ENCODE results near the gene GMPPB. TPM values are rescaled to one million over a fixed set of nuclear protein-coding genes. Genes with fewer than 3 reads are reported as not detected.

The GMPPB gene
- polyA plus RNA-seq, 3 donors: 14.7 to 17.6 (median 17.6) TPM

- Mint-ChIP-seq H3K9me3 (no peaks in the 10 kb centered on the region), H3K4me1 (peaks cover 16% of the 10 kb centered on the region), H3K4me3 (no peak overlapping the region), H3K27me3 (ENCODE audit: low read depth in 3 of 3) (no peaks in the 10 kb centered on the region), H3K36me3 (peaks cover 54 to 79% of the 10 kb centered on the region in 2 donors), H3K27ac (peak overlapping the region in 1 of 7 donors; percentile 6)
- Histone ChIP-seq H3K4me3 (replicated peaks in 1 of 3; ENCODE audit: low read depth in 2 of 3, low read length in 3 of 3) (no peak overlapping the region), H3K4me2 (replicated peaks; ENCODE audit: extremely low read depth, low read length, poor library complexity, severe bottlenecking) (no peak overlapping the region), H4K20me1 (ENCODE audit: insufficient read depth, low read length) (peaks cover 25% of the 10 kb centered on the region), H3K27ac (ENCODE audit: low read depth in 1 of 2, low read length in 2 of 2) (peak overlapping the region in 1 of 2 donors; percentile 5), H3K36me3 (replicated peaks in 1 of 2; ENCODE audit: control insufficient read depth in 1 of 2, insufficient read depth in 2 of 2, low read length in 2 of 2) (peaks cover 62 to 85% of the 10 kb centered on the region in 2 donors), H3K4me1 (ENCODE audit: control insufficient read depth in 1 of 2, insufficient read depth in 2 of 2, low read length in 2 of 2) (peaks cover 12 to 14% of the 10 kb centered on the region in 2 donors), H3K9me3 (replicated peaks in 1 of 2; ENCODE audit: control insufficient read depth in 1 of 2, insufficient read depth in 1 of 2, low read length in 2 of 2) (no peaks in the 10 kb centered on the region), H2AFZ (ENCODE audit: insufficient read depth, low read depth, low read length, poor library complexity, severe bottlenecking) (no peak overlapping the region), H3K9ac (ENCODE audit: insufficient read depth, low read length, poor library complexity, severe bottlenecking) (no peak overlapping the region), H3K79me2 (ENCODE audit: insufficient read depth, low read length) (peaks cover 4% of the 10 kb centered on the region), H3K27me3 (ENCODE audit: control insufficient read depth in 2 of 2, insufficient read depth in 2 of 2, low read length in 2 of 2) (no peaks in the 10 kb centered on the region)
- intact Hi-C loops (cut with micrococcal nuclease): no loop called here
- no peak for DNase-seq
- over 99% methylated on average over 9 of the region's 11 CpGs for WGBS (ENCODE audit: insufficient coverage)
- TF ChIP-seq, protein P1, sequence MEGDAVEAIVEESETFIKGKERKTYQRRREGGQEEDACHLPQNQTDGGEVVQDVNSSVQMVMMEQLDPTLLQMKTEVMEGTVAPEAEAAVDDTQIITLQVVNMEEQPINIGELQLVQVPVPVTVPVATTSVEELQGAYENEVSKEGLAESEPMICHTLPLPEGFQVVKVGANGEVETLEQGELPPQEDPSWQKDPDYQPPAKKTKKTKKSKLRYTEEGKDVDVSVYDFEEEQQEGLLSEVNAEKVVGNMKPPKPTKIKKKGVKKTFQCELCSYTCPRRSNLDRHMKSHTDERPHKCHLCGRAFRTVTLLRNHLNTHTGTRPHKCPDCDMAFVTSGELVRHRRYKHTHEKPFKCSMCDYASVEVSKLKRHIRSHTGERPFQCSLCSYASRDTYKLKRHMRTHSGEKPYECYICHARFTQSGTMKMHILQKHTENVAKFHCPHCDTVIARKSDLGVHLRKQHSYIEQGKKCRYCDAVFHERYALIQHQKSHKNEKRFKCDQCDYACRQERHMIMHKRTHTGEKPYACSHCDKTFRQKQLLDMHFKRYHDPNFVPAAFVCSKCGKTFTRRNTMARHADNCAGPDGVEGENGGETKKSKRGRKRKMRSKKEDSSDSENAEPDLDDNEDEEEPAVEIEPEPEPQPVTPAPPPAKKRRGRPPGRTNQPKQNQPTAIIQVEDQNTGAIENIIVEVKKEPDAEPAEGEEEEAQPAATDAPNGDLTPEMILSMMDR (IDR thresholded peaks at IDR 0.05): no peak
These were observed 8.8 kb upstream of the GMPPB start for GRCh38 chr3:49732597-49732996.

DNA sequence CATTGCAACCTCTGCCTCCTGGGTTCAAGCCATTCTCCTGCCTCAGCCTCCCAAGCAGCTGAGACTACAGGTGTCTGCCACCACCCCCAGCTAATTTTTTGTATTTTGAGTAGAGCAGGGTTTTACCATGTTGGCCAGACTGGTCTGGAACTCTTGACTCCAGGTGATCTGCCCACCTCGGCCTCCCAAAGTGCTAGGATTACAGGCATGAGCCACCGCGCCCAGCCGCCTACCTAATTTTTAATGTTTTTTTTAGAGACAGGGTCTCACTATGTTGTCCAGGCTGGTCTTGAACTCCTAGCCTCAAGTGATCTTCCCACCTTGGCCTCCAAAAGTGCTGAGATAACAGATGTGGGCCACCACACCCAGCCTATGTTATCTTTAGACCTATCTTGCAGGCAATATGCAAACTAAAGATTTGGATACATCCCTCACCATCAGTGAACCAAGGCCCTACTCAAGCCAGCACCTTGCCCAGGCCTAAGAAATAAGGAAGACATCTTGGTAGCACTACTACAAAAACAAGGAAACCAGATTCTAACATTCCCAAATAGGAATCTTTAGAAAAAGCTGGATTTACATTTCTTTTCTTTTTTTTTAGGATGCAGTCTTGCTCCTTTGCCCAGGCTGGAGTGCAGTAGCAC lies 6.3 kb upstream of the GMPPB start:
- Histone ChIP-seq H3K4me3 (replicated peaks in 1 of 3; ENCODE audit: low read depth in 2 of 3, low read length in 3 of 3) (no peak overlapping the region), H3K36me3 (replicated peaks in 1 of 2; ENCODE audit: control insufficient read depth in 1 of 2, insufficient read depth in 2 of 2, low read length in 2 of 2) (peaks cover 63 to 86% of the 10 kb centered on the region in 2 donors), H3K79me2 (ENCODE audit: insufficient read depth, low read length) (no peaks in the 10 kb centered on the region), H3K9me3 (replicated peaks in 1 of 2; ENCODE audit: control insufficient read depth in 1 of 2, insufficient read depth in 1 of 2, low read length in 2 of 2) (no peaks in the 10 kb centered on the region), H4K20me1 (ENCODE audit: insufficient read depth, low read length) (peaks cover 17% of the 10 kb centered on the region), H3K9ac (ENCODE audit: insufficient read depth, low read length, poor library complexity, severe bottlenecking) (no peak overlapping the region), H2AFZ (ENCODE audit: insufficient read depth, low read depth, low read length, poor library complexity, severe bottlenecking) (no peak overlapping the region), H3K27ac (ENCODE audit: low read depth in 1 of 2, low read length in 2 of 2) (no peak overlapping the region), H3K4me1 (ENCODE audit: control insufficient read depth in 1 of 2, insufficient read depth in 2 of 2, low read length in 2 of 2) (peaks cover 12 to 16% of the 10 kb centered on the region in 2 donors), H3K4me2 (replicated peaks; ENCODE audit: extremely low read depth, low read length, poor library complexity, severe bottlenecking) (no peak overlapping the region), H3K27me3 (ENCODE audit: control insufficient read depth in 2 of 2, insufficient read depth in 2 of 2, low read length in 2 of 2) (no peaks in the 10 kb centered on the region)
- intact Hi-C loops (cut with micrococcal nuclease): loop anchor here (10.0 kb wide), 2 partner anchors 55 kb away; partner anchors contain the start of genes APEH (in 2 of the 2) and IP6K1 (in 1 of the 2)
- no peaks in the 10 kb centered on the region for H3K27me3 Mint-ChIP-seq (ENCODE audit: low read depth in 3 of 3)
- WGBS (ENCODE audit: insufficient coverage): 100% methylated on average over 2 of the region's 4 CpGs
- H3K4me3 Mint-ChIP-seq: no peak overlapping the region
- H3K27ac Mint-ChIP-seq: peak overlapping the region in 1 of 7 donors; percentile 57
- DNase-seq: no peak
- TF ChIP-seq, protein P1 (IDR thresholded peaks at IDR 0.05): no peak
- no peaks in the 10 kb centered on the region for H3K9me3 Mint-ChIP-seq
- H3K4me1 Mint-ChIP-seq: peaks cover 17% of the 10 kb centered on the region
- peaks cover 53 to 77% of the 10 kb centered on the region in 2 donors for H3K36me3 Mint-ChIP-seq

All from CD14-positive monocyte (primary cell).